Activated CD4-positive, CD25-positive, alpha-beta regulatory T cell treated with anti-CD3 and anti-CD28 coated beads, Interleukin-2, amount 50 U/mL, for 24 hours (primary cell): Measurements from ENCODE around the gene ATF7.
"Not testable (repeated sequence)": the region's sequence is repeated elsewhere in the genome, so short reads cannot be mapped to it uniquely, and the experiment has no call there.

Experiments used
- ATAC-seq, 2 donors: fragments of 150-1000 bp; cut with Tn5 transposase; one replicate each; pipeline ENCODE4 v1.10.0; 2021; ENCODE audit warnings: mild to moderate bottlenecking in 1 of 2, moderate library complexity in 1 of 2

ATF7 gene

GRCh38 chr12:53481458-53481857 is 144.7 kb downstream of the ATF7 start:
- ATAC-seq = not testable (repeated sequence)

GRCh38 chr12:53480491-53481442 is 145.4 kb downstream of the ATF7 start:
- no peak for ATAC-seq

GRCh38 chr12:53479331-53479730 is 146.9 kb downstream of the ATF7 start:
- ATAC-seq = no peak

- ATAC-seq = peak in 1 of 2 donors; percentile 33
These were observed 147.3 kb downstream of the ATF7 start for GRCh38 chr12:53478865-53479264.

GRCh38 chr12:53476769-53477209 is 149.4 kb downstream of the ATF7 start:
- peak; percentile 27 to 42 for ATAC-seq

GRCh38 chr12:53474819-53475218 is 151.4 kb downstream of the ATF7 start:
- ATAC-seq = no peak

- ATAC-seq = no peak
These were observed 152.1 kb downstream of the ATF7 start for GRCh38 chr12:53474077-53474476.

- no peak for ATAC-seq
These were observed 154.1 kb downstream of the ATF7 start for GRCh38 chr12:53472056-53472582.

- no peak for ATAC-seq
These were observed 157.9 kb downstream of the ATF7 start for GRCh38 chr12:53468282-53468681.

- no peak for ATAC-seq
These were observed 158.3 kb downstream of the ATF7 start for GRCh38 chr12:53467880-53468279.

- no peak for ATAC-seq
These were observed 159.1 kb downstream of the ATF7 start for GRCh38 chr12:53467082-53467481.

- no peak for ATAC-seq
These were observed 159.5 kb downstream of the ATF7 start for GRCh38 chr12:53466640-53467039.

- ATAC-seq = no peak
These were observed 160.5 kb downstream of the ATF7 start for GRCh38 chr12:53465679-53466078.

- ATAC-seq = no peak
These were observed 161.3 kb downstream of the ATF7 start for GRCh38 chr12:53464685-53465418.

- ATAC-seq = peak in 1 of 2 donors; percentile 27
These were observed 162.2 kb downstream of the ATF7 start for GRCh38 chr12:53463802-53464560.

GRCh38 chr12:53462935-53463334 is 163.2 kb downstream of the ATF7 start:
- no peak for ATAC-seq

- ATAC-seq = no peak
These were observed 164.6 kb downstream of the ATF7 start for GRCh38 chr12:53461591-53461990.

GRCh38 chr12:53461059-53461458 is 165.1 kb downstream of the ATF7 start:
- no peak for ATAC-seq

- no peak for ATAC-seq
These were observed 167.1 kb downstream of the ATF7 start for GRCh38 chr12:53459097-53459496.
